HL-60/S4 (cell line): Measurements from ENCODE around the gene SH3RF1.

Experiments used
- in situ Hi-C: fragments of 300-500 bp; cut with MboI; formaldehyde crosslinking; loops from 2 replicates; pipeline ENCODE4 v1.14.3; 2022; ENCODE audit warnings: low sequenced_read_pairs

SH3RF1 gene

GRCh38 chr4:169167957-169168858 lies 102.5 kb downstream of the SH3RF1 start:
- in situ Hi-C loops = no loop called here

GRCh38 chr4:169164669-169165415 lies 105.9 kb downstream of the SH3RF1 start:
- in situ Hi-C loops = no loop called here

- in situ Hi-C loops = no loop called here
Measured at GRCh38 chr4:169163947-169164668, 106.6 kb downstream of the SH3RF1 start.

GRCh38 chr4:169163495-169163894 lies 107.3 kb downstream of the SH3RF1 start:
- in situ Hi-C loops = no loop called here

- in situ Hi-C loops = no loop called here
Measured at GRCh38 chr4:169160825-169161224, 109.9 kb downstream of the SH3RF1 start.

GRCh38 chr4:169159624-169160171 lies 111.1 kb downstream of the SH3RF1 start:
- in situ Hi-C loops = no loop called here

- in situ Hi-C loops = no loop called here
Measured at GRCh38 chr4:169158861-169159260, 111.9 kb downstream of the SH3RF1 start.

GRCh38 chr4:169158046-169158445 lies 112.7 kb downstream of the SH3RF1 start:
- in situ Hi-C loops = no loop called here

GRCh38 chr4:169156392-169156791 lies 114.4 kb downstream of the SH3RF1 start:
- in situ Hi-C loops = no loop called here

GRCh38 chr4:169154121-169154520 lies 116.6 kb downstream of the SH3RF1 start:
- in situ Hi-C loops = no loop called here

GRCh38 chr4:169153481-169154087 lies 117.2 kb downstream of the SH3RF1 start:
- in situ Hi-C loops = no loop called here

- in situ Hi-C loops = no loop called here
Measured at GRCh38 chr4:169152899-169153298, 117.9 kb downstream of the SH3RF1 start.

GRCh38 chr4:169152098-169152497 lies 118.7 kb downstream of the SH3RF1 start:
- in situ Hi-C loops = no loop called here

- in situ Hi-C loops = no loop called here
Measured at GRCh38 chr4:169151671-169152070, 119.1 kb downstream of the SH3RF1 start.

GRCh38 chr4:169150806-169151205 lies 120.0 kb downstream of the SH3RF1 start:
- in situ Hi-C loops = no loop called here

- in situ Hi-C loops = no loop called here
Measured at GRCh38 chr4:169148885-169149284, 121.9 kb downstream of the SH3RF1 start.

- in situ Hi-C loops = no loop called here
Measured at GRCh38 chr4:169147191-169147590, 123.6 kb downstream of the SH3RF1 start.

- in situ Hi-C loops = no loop called here
Measured at GRCh38 chr4:169144061-169144600, 126.6 kb downstream of the SH3RF1 start.

- in situ Hi-C loops = no loop called here
Measured at GRCh38 chr4:169143335-169143734, 127.4 kb downstream of the SH3RF1 start.

GRCh38 chr4:169142906-169143305 lies 127.8 kb downstream of the SH3RF1 start:
- in situ Hi-C loops = no loop called here
